HG03432 (cell line): Measurements from ENCODE around the gene DNAJC7.
"Not testable (repeated sequence)": the region's sequence is repeated elsewhere in the genome, so short reads cannot be mapped to it uniquely, and the experiment has no call there.

Experiments
- ATAC-seq: cut with Tn5 transposase; IDR thresholded peaks from one replicate; pipeline ENCODE4 v1.9.1; 2021; ENCODE audit warnings: mild to moderate bottlenecking, moderate library complexity; ENCODE audit not compliant: unreplicated experiment

DNAJC7 gene

DNA sequence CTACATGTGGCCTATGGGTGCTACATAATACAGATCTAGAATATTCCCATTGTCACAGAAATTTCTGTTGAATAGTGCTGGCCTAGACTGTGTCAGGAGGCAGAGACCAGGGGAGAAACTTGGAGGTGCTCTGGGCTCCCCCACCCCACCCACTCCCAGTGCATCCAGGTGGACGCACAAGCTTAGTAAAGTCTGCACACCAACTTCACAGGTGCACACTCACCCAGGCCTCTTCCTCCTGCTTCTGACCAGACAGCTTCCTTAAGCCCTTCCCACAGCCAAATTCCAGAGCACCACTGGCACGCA, 58.3 kb downstream of the DNAJC7 start:
- ATAC-seq: no peak

DNA sequence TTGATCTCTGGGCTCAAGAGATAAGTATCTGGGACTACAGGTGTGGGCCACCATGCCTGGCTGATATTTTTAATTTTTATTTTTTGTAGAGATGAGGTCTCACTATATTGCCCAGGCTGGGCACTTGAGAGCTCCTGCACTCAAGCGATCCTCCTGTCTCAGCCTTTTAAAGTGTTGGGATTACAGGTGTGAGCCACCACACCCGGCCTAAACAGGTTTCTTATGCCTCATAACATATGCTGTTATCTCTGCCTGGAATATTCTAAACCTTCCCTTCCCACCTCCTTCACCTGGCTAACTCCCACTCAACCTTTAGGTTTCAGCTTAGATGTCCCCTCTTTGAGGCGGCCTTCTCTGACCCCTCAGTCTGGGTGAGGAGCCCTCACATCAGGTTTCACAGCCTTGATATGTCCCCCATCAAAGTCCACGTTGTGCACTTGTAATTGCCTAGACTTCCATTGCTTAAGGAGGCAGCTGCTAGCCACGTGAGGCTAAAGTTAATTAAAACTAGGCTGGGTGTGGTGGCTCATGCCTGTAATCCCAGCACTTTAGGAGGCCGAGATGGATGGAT, 59.3 kb downstream of the DNAJC7 start:
- ATAC-seq: no peak

DNA sequence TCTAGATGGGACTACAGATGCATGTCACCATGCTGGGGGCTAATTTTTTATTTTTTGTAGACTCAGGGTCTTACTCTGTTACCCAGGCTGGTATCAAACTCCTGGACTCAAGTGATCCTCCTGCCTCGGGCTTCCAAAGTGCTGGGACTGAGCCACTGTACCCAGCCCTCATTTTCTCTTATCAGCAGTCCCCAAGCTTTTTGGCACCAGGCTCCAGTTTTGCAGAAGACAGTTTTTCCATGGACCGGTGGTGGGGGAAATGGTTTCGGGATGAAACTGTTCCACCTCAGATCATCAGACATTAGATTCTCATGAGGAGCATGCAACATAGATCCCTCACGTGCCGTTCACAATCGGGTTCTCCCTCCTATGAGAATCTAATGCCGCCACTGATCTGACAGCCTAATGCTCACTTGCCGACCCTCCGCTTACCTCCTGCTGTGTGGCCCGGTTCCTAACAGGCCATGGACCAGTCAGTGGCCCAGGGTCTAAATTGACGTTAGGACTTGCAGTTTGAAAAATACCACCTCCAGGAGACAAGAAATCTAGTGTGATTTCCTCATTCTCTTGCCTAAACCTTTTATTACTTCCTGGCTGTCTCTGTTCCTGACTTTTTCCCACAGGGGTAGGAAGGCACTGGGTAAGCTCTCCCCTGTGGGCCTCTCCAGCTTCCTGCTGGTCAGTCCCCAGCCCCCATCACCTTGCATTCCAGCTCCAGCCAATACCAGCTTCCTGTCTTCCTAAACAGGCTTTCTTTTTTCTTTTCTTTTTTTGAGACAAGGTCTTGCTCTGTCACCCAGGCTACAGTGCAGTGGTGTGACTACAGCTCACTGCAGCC, 60.0 kb downstream of the DNAJC7 start:
- no peak for ATAC-seq

DNA sequence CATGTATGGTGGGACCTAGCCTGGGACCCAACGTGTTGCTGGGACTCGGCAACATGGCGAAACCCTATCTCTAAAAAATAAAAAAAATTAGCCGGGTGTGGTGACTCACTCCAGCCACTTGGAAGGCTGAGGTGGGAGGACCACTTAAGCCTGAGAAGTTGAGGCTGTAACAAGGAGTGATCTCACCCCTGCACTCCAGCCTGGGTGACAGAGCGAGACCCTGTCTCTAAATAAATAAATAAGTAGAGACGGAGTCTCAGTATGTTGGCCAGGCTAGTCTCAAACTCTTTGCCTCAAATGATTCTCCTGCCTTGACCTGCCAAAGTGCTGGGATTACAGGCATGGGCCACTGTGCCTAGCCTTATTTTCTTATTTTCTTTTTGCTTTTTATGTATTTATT, 60.7 kb downstream of the DNAJC7 start:
- no peak for ATAC-seq

DNA sequence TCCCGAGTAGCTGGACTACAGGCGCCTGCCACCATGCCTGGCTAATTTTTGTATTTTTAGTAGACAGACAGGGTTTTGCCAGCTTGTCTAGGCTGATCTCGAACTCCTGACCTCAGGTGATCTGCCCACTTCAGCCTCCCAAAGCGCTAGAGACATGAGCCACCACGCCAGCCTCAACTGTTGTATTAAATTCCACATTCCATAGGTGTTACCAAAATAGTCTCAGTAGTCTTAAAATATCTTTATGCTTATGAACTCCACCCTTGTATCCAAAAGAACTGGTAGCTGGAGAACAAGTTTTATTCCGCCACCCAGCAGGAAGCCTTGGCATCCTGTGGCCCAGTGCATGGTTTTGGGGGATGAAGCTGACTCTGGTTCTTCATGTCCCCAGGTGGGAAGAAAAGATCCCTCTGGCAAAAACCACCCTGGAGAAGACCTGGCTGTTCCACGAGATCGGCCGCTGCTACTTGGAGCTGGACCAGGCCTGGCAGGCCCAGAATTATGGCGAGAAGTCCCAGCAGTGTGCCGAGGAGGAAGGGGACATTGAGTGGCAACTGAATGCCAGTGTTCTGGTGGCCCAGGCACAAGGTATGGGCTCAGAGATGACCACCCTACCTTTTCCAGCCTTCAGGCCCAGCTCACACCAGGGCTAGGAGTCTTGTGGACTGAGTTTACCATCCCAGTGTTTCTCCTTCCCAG, 68.3 kb downstream of the DNAJC7 start:
- no peak for ATAC-seq

DNA sequence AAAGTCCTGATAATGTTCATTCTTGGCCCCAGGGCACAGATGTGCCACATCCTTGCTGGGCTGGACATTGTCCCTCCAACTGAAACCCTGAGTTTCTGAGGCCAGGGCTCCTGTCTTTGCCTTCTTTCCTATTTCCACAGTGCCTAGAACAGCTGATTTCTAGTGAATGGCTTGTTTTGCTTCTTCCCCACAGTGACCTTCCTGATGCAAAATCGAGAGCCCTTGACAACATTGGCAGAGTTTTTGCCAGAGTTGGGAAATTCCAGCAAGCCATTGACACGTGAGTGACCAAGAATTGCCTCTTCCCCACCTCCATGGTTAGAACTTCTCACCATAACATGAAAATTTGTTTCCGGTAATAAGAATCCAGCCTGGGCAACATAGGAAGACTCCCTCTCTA, 72.3 kb downstream of the DNAJC7 start:
- ATAC-seq: no peak

DNA sequence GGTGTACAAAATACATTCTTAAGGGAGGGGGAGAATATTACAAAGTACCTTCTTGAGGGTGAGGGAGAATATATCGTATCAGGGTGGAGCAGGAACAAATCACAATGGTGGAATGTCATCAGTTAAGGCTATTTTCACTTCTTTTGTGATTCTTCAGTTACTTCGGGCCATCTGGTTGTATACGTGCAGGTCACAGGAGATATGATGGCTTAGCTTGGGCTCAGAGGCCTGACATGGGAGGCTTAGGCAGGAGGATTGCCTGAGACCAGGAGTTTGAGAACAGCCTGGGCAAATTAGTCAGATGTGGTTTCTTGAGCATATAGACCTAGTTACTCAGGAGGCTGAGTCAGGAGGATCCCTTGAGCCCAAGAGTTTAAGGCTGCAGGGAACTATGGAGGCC, 73.7 kb downstream of the DNAJC7 start:
- no peak for ATAC-seq

DNA sequence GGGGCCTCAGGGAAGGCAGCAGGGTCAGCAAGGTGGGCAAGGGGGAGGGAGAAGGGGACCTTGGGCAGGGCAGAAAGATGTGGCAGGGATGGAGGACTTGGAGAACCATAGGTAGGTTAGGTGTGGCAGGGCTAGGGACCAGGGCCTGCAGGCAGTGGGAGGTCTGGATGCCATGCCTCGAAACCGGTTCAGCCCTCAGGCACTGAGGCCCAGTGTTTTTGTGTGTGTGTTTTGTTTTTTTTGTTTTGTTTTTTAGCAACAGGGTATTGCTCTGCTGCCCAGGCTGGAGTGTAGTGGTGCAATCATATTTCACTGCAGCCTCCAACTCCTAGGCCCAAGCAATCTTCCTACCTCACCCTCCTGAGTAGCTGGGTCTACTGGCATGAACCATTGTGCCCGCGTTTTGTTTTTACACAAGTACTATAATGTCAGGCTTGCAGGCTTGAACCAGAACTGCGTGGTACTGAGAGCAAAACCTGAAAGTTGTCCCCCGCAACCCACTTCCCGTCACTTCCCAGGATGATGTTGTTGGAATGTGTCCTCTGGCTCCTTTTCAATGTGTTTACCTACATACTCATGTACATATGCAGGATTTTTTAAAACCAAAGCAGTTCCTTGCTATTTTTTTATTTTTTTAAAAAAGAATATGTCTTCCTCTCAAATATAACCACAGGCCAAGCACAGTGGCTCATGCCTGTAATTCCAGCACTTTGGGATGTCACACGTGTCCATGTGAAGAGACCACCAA, 74.4 kb downstream of the DNAJC7 start:
- no peak for ATAC-seq

DNA sequence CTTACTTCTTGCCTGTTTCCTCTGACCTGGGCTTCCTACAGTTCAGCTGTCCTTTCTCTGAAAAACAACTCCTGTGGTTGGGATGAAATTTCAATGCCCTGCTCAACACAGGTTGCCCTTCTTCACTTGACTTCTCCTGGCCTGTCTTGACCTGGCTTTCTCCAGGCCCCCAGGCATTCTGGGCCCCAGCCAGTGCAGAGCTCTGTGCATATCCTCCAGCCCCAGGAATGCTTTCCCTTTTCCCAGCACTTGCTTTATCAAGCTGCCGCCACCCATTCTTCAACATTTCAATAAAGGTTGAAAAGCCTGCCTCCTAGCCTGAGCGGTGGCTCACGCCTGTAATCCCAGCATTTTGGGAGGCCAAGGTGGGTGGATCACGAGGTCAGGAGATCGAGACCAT, 76.1 kb downstream of the DNAJC7 start:
- ATAC-seq: no peak

DNA sequence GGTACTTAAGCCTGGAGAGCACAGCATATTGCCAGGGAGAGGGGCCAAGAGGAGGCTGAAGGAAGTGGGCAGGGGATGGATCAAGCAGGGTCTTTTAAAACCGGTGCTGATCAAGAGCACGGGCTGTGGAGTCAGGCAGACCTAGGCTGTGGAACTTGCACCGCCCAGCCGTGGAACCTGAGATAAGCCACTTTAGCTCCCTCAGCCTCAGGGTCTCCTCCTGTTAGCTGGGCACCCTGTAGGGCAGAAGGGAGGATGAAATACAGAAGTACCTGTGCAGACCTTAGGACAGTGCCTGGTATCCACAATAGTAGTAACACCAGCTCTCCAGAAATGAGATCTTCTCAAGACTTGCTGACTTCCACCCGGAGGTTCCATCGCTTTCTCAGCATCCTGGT, 77.5 kb downstream of the DNAJC7 start:
- ATAC-seq: no peak

DNA sequence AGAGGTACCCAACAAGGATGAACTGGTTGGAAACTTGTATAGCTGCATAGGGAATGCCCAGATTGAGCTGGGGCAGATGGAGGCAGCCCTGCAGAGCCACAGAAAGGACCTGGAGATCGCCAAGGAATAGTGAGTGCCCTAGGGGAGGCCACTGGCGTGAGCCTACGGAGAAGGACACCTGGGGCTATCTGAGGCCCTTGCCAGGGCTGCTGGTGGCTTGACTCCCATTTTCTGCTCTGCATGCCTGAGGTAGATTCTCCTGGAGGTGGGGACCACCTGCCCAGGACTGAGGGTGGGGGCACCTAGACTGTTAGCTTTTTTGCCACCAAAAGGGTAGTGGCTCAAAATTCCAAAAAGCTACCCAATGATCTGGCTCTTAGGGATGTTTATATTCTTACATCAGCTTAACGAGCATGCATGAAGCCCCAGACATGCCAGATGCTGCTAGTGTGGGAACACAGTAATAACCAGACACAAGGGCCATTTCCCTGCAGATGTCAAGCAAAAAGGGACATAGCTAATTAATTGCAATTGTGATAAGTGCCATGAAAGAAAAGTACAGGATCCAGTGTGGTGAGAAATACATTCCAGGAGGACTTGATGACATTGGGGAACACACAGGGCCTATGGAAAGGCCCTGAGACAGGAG, 78.1 kb downstream of the DNAJC7 start:
- ATAC-seq: no peak

DNA sequence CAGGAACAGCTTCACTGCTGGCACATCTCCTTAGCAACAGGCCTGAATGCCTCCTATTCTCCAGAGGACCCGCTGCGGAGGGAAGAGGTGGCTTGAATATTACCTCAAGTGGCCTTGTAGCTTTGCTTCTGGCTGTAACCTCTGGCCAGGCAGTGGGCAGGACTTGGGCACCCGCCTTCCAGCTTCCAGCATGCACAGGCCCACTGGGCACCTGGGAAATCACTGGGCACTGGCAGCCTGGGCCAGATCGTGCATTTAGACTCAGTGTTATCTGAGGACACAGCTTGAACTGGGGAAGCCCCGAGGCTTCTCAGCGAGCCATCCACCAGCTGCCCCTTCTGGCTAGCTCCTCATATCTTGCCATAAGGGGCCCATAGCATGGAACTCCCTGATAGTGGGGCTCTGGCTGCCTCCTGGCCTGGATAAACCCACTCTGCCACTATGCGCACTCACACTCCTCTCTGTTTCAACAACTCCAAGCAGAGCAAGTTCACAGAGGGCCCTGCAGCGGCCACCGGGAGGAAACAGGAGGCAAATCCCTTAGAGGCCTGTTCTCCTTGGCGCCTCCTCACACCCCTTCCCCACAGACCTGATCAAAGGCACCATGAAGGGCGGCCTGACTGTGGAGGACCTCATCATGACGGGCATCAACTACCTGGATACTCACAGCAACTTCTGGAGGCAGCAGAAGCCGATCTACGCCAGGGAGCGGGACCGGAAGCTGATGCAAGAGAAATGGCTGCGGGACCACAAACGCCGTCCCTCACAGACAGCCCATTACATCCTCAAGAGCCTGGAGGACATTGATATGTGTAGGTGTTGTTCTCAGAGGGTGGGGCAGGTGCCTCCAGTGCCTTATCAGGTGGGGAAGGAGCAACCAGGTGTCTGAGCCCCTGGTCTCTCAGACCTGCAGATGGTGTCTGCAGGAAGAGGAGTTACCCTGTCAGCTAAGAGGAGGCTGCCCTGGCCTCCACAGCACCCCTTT, 79.0 kb downstream of the DNAJC7 start:
- ATAC-seq: no peak

DNA sequence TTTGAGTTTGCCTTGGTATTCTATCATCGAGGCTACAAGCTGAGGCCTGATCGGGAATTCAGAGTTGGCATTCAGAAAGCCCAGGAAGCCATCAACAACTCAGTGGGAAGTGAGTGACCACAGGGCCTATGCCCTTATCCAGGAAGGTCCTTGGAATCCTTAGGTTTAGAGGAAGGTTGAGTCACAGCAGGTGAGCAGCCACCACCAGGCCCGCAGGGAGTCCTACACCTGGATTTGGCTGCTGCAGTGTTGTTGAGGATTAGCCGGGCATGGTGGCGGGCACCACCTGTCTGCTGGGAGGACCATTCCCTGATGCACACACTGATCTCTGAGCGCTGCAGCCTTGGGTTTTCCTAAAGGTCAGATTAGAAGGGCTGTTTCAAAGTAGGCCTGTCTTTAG, 81.6 kb downstream of the DNAJC7 start:
- no peak for ATAC-seq

DNA sequence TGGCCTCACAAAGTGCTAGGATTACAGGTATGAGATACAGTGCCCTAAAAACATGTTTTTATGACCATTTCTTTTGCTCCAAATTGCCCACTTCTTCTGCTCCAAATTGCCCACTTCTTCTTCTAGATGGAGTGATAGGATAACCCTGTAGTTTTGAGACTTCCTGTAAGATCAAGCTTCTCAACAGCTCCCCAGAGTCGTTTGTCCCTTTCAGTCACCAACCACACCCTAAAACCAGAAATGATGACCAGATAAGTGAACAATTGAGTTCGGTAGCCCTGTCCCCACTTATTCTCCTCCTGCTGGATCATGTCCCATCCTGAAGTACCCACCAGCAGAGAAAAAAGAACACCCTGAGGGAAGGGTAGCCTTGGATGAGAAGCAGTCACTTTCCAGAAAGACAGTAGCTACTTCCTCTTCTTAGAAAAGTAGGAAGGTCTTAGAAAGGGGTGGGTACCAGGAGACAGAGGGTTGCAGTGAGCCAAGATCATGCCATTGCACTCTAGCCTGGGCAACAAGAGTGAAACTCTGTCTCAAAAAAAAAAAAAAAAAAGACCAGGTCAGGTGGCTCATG, 84.3 kb downstream of the DNAJC7 start:
- ATAC-seq: no peak

DNA sequence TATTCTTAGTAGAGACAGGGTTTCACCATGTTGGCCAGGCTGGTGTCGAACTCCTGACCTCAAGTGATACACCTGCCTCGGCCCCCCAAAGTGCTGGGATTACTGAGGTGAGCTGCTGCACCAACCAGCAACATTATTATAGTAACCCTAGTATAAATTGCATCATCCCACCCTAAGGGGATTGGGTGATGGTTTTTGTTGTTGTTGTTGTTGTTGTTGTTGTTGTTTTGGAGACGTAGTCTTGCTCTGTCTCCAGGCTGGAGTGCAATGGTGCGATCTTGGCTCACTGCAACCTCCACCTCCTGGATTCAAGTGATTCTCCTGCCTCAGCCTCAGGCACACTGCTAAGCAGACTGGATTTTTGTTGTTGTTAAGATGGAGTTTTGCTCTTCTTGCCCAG, 85.5 kb downstream of the DNAJC7 start:
- ATAC-seq: not testable (repeated sequence)

DNA sequence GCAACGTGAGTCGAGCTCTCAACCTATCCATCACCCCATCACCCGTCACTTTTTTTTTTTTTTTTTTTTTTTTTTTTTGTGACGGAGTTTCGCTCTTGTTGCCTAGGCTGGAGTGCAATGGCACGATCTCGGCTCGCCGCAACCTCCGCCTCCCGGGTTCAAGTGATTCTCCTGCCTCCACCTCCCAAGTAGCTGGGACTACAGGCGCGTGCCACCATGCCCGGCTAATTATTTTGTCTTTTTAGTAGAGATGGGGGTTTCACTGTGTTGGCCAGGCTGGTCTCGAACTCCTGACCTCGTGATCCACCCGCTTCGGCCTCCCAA, 86.4 kb downstream of the DNAJC7 start:
- ATAC-seq: peak; percentile 27

DNA sequence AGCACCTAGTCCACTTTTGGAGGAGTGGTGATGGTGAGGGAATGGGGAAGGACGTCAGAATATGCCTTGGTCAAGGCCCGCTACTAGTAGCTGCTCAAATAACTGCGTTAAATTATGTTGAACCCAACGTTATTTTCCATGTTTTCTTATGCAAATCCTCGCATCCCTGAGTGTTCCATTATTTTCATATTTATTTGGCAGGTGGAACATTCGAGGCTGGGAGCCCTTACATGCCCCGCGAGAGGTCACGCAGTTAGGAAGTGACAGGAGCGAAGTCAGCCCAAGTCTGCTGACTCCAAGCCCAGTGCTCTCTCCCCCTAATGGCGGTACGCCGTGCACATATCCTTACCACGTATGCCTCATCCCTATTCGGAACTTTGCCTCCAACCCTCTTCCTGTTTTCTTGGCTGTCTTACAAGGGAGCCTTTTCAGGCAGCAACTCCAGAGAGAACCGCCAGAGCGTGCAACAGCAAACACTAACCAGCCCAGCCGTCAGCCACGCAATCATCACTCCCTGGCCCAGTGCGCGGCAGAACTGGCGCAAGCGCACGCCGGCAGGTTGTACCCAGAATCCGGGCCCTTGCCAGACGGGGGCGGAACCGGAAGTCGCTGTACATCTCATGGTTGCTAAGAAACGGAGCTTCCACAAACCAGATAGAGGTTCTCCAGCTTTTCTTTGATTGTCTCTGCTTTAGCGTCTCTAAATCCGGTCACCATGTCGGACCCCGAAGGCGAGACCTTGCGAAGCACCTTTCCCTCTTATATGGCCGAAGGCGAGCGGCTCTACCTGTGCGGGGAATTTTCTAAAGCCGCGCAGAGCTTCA, 87.0 kb downstream of the DNAJC7 start, which contains the start of gene ODAD4:
Gene ODAD4, plus strand, starts transcription at position 609 of the 824 bp plus-strand sequence. Its CDS starts 107 bp downstream, at position 716.
- peak; percentile 95 for ATAC-seq

DNA sequence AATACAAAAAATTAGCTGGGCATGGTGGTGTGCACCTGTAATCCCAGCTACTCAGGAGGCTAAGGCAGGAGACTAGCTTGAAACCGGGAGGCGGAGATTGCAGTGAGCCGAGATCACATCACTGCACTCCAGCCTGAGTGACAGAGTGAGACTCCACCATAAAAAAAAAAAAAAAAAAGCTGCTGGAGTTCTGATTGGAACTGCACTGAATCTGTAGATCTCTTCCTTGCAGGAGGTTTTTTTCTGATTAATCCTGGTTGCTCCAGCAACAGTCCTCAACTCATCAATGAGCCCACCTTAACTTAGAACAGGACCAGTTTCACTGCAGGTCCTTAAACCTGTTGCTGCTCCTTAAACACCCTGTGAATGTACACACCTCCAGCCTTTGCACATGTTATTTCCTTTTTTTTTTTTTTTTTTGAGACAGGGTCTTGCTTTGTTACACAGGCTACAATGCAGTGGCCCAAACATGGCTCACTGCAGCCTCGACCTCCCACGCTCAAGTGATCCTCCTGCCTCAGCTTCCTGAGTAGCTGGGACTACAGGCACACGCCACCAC, 88.5 kb downstream of the DNAJC7 start:
- no peak for ATAC-seq
